WTC11 (cell line): Measurements from ENCODE around the gene NR5A1. TPM values are rescaled to one million over a fixed set of nuclear protein-coding genes. Genes with fewer than 3 reads are reported as not detected.

Experiments
- ATAC-seq: fragments of 200-7000 bp; cut with Tn5 transposase; 2 replicates; pipeline ENCODE4 v1.10.0; 2021; ENCODE audit warnings: mild to moderate bottlenecking, moderate library complexity
- CTCF ChIA-PET: fragments of 300-600 bp; sonication (Branson Sonifier 250); formaldehyde crosslinking; loops from one replicate; lab custom pipeline; 2021; ENCODE audit warnings: antibody characterized with exemption; lab: Charles Lee
- POLR2A ChIA-PET: fragments of 350-600 bp; sonication (Branson Sonifier 250); formaldehyde crosslinking; loops from one replicate; lab custom pipeline; 2021; ENCODE audit warnings: antibody characterized with exemption; lab: Charles Lee
- DNase-seq: peaks from one replicate; pipeline ENCODE4 v3.0.0; 2021; ENCODE audit warnings: low spot score
- H3K27ac Mint-ChIP-seq: 2 replicates; pipeline ENCODE4 v1.8.0; 2021; ENCODE audit warnings: mixed read lengths
- H3K27me3 Mint-ChIP-seq: 2 replicates; pipeline ENCODE4 v1.8.0; 2021; ENCODE audit warnings: low read depth, mild to moderate bottlenecking, moderate library complexity, mixed read lengths
- H3K36me3 Mint-ChIP-seq: 2 replicates; pipeline ENCODE4 v1.8.0; 2021; ENCODE audit warnings: mixed read lengths
- H3K4me1 Mint-ChIP-seq: 2 replicates; pipeline ENCODE4 v1.8.0; 2022; ENCODE audit warnings: mixed read lengths
- H3K4me3 Mint-ChIP-seq: 2 replicates; pipeline ENCODE4 v1.8.0; 2021; ENCODE audit warnings: mild to moderate bottlenecking, moderate library complexity, mixed read lengths
- H3K9me3 Mint-ChIP-seq: 2 replicates; pipeline ENCODE4 v1.8.0; 2021; ENCODE audit warnings: mixed read lengths
- ATF6 ChIP-seq: sonication (generic); formaldehyde crosslinking; IDR thresholded peaks from 2 replicates; pipeline ENCODE4 v1.8.1; 2023; ENCODE audit warnings: mild to moderate bottlenecking, missing genetic modification reagents
- CBFB ChIP-seq: sonication (generic); formaldehyde crosslinking; IDR thresholded peaks from 2 replicates; pipeline ENCODE4 v1.8.1; 2022; ENCODE audit warnings: mild to moderate bottlenecking, low read depth, missing genetic modification reagents
- CREB1 ChIP-seq: sonication (generic); formaldehyde crosslinking; IDR thresholded peaks from 2 replicates; pipeline ENCODE4 v1.8.0; 2023; ENCODE audit warnings: mild to moderate bottlenecking, missing genetic modification reagents
- EMX1 ChIP-seq: fragments of 250-450 bp; sonication (Bioruptor Pico); IDR thresholded peaks from 2 replicates; pipeline ENCODE4 v1.8.0; 2021; ENCODE audit warnings: mild to moderate bottlenecking
- GABPB1 ChIP-seq: sonication (generic); formaldehyde crosslinking; IDR thresholded peaks from 2 replicates; pipeline ENCODE4 v1.8.1; 2023; ENCODE audit warnings: mild to moderate bottlenecking, missing genetic modification reagents
- GRHL2 ChIP-seq: fragments of 250-450 bp; sonication (Bioruptor Pico); IDR thresholded peaks from 2 replicates; pipeline ENCODE4 v1.8.0; 2022; ENCODE audit warnings: mild to moderate bottlenecking, moderate library complexity; ENCODE audit not compliant: insufficient replicate concordance, severe bottlenecking
- IRF1 ChIP-seq: sonication (generic); formaldehyde crosslinking; IDR thresholded peaks from 2 replicates; pipeline ENCODE4 v1.8.0; 2023; ENCODE audit warnings: missing genetic modification reagents
- JAZF1 ChIP-seq: fragments of 250-450 bp; sonication (Bioruptor Pico); IDR thresholded peaks from 2 replicates; pipeline ENCODE4 v1.9.0; 2021; ENCODE audit warnings: moderate library complexity, mild to moderate bottlenecking, inconsistent platforms
- JUN ChIP-seq: sonication (generic); formaldehyde crosslinking; IDR thresholded peaks from 2 replicates; pipeline ENCODE4 v1.8.0; 2023; ENCODE audit warnings: mild to moderate bottlenecking, missing genetic modification reagents
- PREB ChIP-seq: sonication (generic); formaldehyde crosslinking; IDR thresholded peaks from 2 replicates; pipeline ENCODE4 v1.8.1; 2022; ENCODE audit warnings: mild to moderate bottlenecking, missing genetic modification reagents, moderate library complexity, borderline replicate concordance
- RELA ChIP-seq: sonication (generic); formaldehyde crosslinking; IDR thresholded peaks from 2 replicates; pipeline ENCODE4 v1.8.1; 2022; ENCODE audit warnings: missing genetic modification reagents, mild to moderate bottlenecking, borderline replicate concordance
- SMAD3 ChIP-seq: sonication (generic); formaldehyde crosslinking; IDR thresholded peaks from 2 replicates; pipeline ENCODE4 v1.8.0; 2022; ENCODE audit warnings: missing genetic modification reagents, mild to moderate bottlenecking, borderline replicate concordance
- ZNF281 ChIP-seq: sonication (generic); formaldehyde crosslinking; IDR thresholded peaks from 2 replicates; pipeline ENCODE4 v1.8.0; 2023; ENCODE audit warnings: mild to moderate bottlenecking, missing genetic modification reagents
- ZNF423 ChIP-seq: fragments of 250-450 bp; sonication (Bioruptor Pico); IDR thresholded peaks from 2 replicates; pipeline ENCODE4 v2.1.2; 2022; ENCODE audit warnings: mild to moderate bottlenecking, moderate library complexity
- total RNA-seq: library from RNA; stranded (reverse); gene quantifications from 3 replicates; pipeline ENCODE4 v1.2.3, GENCODE V29; 2021
- TF ChIP-seq, protein P1 (sequence below): sonication (generic); formaldehyde crosslinking; IDR thresholded peaks from 2 replicates; pipeline ENCODE4 v1.8.1; 2022; ENCODE audit warnings: missing genetic modification reagents, borderline replicate concordance
- TF ChIP-seq, protein P2 (sequence below): sonication (generic); formaldehyde crosslinking; conservative IDR thresholded peaks from 2 replicates; pipeline ENCODE4 v1.8.1; 2022; ENCODE audit warnings: mild to moderate bottlenecking, missing genetic modification reagents
- TF ChIP-seq, protein P3 (sequence below): fragments of 250-450 bp; sonication (Bioruptor Pico); IDR thresholded peaks from 2 replicates; pipeline ENCODE4 v2.1.2; 2022; ENCODE audit warnings: mild to moderate bottlenecking, moderate library complexity
- TF ChIP-seq, protein P4 (sequence below): sonication (generic); formaldehyde crosslinking; IDR thresholded peaks from 2 replicates; pipeline ENCODE4 v1.8.1; 2023; ENCODE audit warnings: mild to moderate bottlenecking, moderate library complexity, missing genetic modification reagents
- TF ChIP-seq, protein P5 (sequence below): sonication (generic); formaldehyde crosslinking; IDR thresholded peaks from 2 replicates; pipeline ENCODE4 v1.8.0; 2022; ENCODE audit warnings: mild to moderate bottlenecking, missing genetic modification reagents

The NR5A1 gene
- total RNA-seq, 1 experiment from 2014 or later = 0.77 TPM

- Mint-ChIP-seq H3K27ac (peak overlapping the region; percentile 80), H3K4me3 (no peak overlapping the region), H3K36me3 (peaks cover 47% of the 10 kb centered on the region), H3K4me1 (0 out of 2 replicates have a peak, but pooled peaks cover 3% of the 10 kb centered on the region), H3K27me3 (no peaks in the 10 kb centered on the region), H3K9me3 (peaks cover 4% of the 10 kb centered on the region)
- ChIA-PET CTCF (interaction anchor here (1.0 to 5.3 kb wide), 3 partner anchors 11 to 95 kb away, joined by 6 to 41 read pairs (median 11); no protein-coding TSS in a partner anchor), POLR2A (no interaction called here)
- peak; percentile 97 for ATAC-seq
- no peak for TF ChIP-seq PREB (CRISPR knock-in tag)
- no peak for TF ChIP-seq IRF1 (CRISPR knock-in tag)
- DNase-seq = peak; percentile 75
These were observed 15.2 kb upstream of the NR5A1 start for GRCh38 chr9:124522121-124523098.

DNA sequence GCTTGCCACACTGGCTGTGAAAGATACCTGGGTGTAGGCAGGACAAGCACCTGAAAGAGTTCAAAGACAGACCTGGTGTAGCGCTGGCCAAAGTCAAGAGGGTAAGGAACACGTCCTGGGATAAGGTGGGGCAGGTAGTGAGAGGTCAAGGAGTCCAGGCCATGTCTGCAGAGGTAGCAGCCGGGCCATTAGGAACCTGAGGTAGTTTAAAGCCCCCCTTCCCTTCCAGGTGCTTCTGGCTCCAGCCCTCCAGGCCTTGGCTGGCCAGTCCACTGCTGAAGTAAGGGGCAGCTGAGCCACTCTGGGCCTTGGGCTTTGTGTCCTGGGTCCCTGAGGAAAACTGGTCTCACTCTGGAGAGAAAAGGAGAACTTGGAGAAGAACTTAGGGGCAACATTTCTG lies 13.9 kb upstream of the NR5A1 start:
- DNase-seq = no peak
- CTCF ChIA-PET = interaction anchor here (5.3 kb wide), 1 partner anchor 16 kb away, joined by 41 read pairs; no protein-coding TSS in a partner anchor

More for the DNA sequence above, 13.9 kb upstream of the NR5A1 start:
- Mint-ChIP-seq H3K27ac (0 out of 2 replicates have a peak overlapping the region, but pooled peaks have one; percentile 34), H3K27me3 (no peaks in the 10 kb centered on the region), H3K36me3 (peaks cover 46% of the 10 kb centered on the region), H3K4me3 (no peak overlapping the region), H3K9me3 (peaks cover 4% of the 10 kb centered on the region), H3K4me1 (0 out of 2 replicates have a peak, but pooled peaks cover 3% of the 10 kb centered on the region)
- TF ChIP-seq ATF6 (CRISPR knock-in tag) (no peak), JAZF1 (CRISPR knock-in tag) (no peak), ZNF281 (CRISPR knock-in tag) (no peak), CREB1 (no peak), EMX1 (CRISPR knock-in tag) (no peak), GRHL2 (CRISPR knock-in tag) (no peak), SMAD3 (no peak), JUN (CRISPR knock-in tag) (no peak), GABPB1 (no peak), ZNF423 (no peak), RELA (no peak), CBFB (CRISPR knock-in tag) (no peak)
- TF ChIP-seq, protein P1, sequence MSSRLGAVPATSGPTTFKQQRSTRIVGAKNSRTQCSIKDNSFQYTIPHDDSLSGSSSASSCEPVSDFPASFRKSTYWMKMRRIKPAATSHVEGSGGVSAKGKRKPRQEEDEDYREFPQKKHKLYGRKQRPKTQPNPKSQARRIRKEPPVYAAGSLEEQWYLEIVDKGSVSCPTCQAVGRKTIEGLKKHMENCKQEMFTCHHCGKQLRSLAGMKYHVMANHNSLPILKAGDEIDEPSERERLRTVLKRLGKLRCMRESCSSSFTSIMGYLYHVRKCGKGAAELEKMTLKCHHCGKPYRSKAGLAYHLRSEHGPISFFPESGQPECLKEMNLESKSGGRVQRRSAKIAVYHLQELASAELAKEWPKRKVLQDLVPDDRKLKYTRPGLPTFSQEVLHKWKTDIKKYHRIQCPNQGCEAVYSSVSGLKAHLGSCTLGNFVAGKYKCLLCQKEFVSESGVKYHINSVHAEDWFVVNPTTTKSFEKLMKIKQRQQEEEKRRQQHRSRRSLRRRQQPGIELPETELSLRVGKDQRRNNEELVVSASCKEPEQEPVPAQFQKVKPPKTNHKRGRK (CRISPR knock-in tag) = no peak
- TF ChIP-seq, protein P2, sequence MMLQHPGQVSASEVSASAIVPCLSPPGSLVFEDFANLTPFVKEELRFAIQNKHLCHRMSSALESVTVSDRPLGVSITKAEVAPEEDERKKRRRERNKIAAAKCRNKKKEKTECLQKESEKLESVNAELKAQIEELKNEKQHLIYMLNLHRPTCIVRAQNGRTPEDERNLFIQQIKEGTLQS (CRISPR knock-in tag) = no peak
- TF ChIP-seq, protein P3, sequence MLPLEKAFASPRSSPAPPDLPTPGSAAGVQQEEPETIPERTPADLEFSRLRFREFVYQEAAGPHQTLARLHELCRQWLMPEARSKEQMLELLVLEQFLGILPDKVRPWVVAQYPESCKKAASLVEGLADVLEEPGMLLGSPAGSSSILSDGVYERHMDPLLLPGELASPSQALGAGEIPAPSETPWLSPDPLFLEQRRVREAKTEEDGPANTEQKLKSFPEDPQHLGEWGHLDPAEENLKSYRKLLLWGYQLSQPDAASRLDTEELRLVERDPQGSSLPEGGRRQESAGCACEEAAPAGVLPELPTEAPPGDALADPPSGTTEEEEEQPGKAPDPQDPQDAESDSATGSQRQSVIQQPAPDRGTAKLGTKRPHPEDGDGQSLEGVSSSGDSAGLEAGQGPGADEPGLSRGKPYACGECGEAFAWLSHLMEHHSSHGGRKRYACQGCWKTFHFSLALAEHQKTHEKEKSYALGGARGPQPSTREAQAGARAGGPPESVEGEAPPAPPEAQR = no peak
- TF ChIP-seq, protein P4, sequence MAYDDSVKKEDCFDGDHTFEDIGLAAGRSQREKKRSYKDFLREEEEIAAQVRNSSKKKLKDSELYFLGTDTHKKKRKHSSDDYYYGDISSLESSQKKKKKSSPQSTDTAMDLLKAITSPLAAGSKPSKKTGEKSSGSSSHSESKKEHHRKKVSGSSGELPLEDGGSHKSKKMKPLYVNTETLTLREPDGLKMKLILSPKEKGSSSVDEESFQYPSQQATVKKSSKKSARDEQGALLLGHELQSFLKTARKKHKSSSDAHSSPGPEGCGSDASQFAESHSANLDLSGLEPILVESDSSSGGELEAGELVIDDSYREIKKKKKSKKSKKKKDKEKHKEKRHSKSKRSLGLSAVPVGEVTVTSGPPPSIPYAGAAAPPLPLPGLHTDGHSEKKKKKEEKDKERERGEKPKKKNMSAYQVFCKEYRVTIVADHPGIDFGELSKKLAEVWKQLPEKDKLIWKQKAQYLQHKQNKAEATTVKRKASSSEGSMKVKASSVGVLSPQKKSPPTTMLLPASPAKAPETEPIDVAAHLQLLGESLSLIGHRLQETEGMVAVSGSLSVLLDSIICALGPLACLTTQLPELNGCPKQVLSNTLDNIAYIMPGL (CRISPR knock-in tag) = no peak
- TF ChIP-seq, protein P5, sequence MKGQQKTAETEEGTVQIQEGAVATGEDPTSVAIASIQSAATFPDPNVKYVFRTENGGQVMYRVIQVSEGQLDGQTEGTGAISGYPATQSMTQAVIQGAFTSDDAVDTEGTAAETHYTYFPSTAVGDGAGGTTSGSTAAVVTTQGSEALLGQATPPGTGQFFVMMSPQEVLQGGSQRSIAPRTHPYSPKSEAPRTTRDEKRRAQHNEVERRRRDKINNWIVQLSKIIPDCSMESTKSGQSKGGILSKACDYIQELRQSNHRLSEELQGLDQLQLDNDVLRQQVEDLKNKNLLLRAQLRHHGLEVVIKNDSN (CRISPR knock-in tag) = no peak
- ATAC-seq = no peak
- POLR2A ChIA-PET = no interaction called here
